ENCODE results near the gene CEP152. TPM values are rescaled to one million over a fixed set of nuclear protein-coding genes. Genes with fewer than 3 reads are reported as not detected.

Gene CEP152, protein sequence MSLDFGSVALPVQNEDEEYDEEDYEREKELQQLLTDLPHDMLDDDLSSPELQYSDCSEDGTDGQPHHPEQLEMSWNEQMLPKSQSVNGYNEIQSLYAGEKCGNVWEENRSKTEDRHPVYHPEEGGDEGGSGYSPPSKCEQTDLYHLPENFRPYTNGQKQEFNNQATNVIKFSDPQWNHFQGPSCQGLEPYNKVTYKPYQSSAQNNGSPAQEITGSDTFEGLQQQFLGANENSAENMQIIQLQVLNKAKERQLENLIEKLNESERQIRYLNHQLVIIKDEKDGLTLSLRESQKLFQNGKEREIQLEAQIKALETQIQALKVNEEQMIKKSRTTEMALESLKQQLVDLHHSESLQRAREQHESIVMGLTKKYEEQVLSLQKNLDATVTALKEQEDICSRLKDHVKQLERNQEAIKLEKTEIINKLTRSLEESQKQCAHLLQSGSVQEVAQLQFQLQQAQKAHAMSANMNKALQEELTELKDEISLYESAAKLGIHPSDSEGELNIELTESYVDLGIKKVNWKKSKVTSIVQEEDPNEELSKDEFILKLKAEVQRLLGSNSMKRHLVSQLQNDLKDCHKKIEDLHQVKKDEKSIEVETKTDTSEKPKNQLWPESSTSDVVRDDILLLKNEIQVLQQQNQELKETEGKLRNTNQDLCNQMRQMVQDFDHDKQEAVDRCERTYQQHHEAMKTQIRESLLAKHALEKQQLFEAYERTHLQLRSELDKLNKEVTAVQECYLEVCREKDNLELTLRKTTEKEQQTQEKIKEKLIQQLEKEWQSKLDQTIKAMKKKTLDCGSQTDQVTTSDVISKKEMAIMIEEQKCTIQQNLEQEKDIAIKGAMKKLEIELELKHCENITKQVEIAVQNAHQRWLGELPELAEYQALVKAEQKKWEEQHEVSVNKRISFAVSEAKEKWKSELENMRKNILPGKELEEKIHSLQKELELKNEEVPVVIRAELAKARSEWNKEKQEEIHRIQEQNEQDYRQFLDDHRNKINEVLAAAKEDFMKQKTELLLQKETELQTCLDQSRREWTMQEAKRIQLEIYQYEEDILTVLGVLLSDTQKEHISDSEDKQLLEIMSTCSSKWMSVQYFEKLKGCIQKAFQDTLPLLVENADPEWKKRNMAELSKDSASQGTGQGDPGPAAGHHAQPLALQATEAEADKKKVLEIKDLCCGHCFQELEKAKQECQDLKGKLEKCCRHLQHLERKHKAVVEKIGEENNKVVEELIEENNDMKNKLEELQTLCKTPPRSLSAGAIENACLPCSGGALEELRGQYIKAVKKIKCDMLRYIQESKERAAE (N-terminal part only)
- 4.2 and 4.9 TPM in 2 replicates for polyA plus RNA-seq (2013)

DNA sequence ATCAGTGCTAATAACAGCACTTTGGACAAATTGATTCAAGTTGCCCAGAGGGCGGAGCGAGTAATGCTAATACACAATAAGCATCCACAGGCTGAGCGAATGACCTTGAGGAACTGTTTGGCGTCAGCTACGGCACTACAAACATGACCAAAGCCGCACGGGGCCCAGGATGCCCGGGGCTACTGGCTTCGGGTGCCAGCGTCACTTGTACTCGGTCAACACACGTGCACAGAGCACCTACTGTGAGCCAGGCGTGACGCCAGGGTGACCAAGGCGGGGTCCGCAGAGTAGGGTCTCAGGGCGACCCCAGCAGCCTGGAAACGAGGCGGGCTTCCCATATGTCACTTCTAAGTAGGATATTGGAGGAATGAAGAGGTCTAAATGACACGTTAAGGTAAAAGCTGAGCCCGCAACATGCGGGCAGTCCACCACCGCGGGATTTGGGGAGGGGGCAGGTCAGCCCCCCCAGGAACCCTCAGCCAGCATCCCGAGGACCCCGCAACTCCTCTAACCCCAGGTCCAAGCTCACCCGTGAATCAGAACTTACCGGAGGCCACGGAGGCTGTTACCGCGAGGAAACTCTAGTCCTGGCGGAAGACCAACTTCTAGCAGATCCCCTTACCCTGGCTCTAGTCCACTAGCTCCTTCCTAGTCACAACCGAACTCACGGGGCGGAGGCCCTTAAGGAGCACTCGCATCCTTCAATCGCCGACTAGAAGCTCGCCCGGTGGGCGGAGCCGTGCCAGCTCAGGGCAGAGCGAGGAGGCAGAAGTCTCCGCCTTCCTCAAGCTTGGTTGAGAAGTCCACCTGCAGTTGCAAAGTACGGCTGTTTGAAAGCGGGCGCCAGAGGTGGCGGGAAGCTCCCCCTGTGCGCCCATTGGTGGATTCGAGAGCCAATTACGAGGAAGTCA lies at the start of gene CEP152:
TSS of gene CEP152 (minus strand) at position 656 of the 911 bp plus-strand sequence. CDS start 5,420 bp downstream, outside the sequence.
- Histone ChIP-seq H4K12ac (ENCODE audit: low read depth, low read length) (peak within 1 kb of the TSS; percentile 5), H2AK5ac (ENCODE audit: low read length) (no peak within 1 kb of the TSS), H2BK120ac (ENCODE audit: insufficient read depth, low read length, poor library complexity) (no peak within 1 kb of the TSS), H3K23ac (ENCODE audit: low read length) (no peak within 1 kb of the TSS), H4K91ac (ENCODE audit: low read depth, low read length) (peak within 1 kb of the TSS; percentile 15), H3K14ac (ENCODE audit: low read length) (peak within 1 kb of the TSS; percentile 7), H3K4ac (ENCODE audit: low read depth, low read length) (no peak within 1 kb of the TSS), H3K4me2 (ENCODE audit: low read length) (peak within 1 kb of the TSS; percentile 85), H2BK5ac (ENCODE audit: low read depth, low read length, poor library complexity) (no peak within 1 kb of the TSS), H3K9me3 (ENCODE audit: insufficient read depth, low read depth, low read length) (no peaks in the 10 kb centered on the region), H4K8ac (ENCODE audit: low read depth, low read length) (peak within 1 kb of the TSS; percentile 85), H3K79me2 (ENCODE audit: control insufficient read depth, insufficient read depth, low read length, poor library complexity) (no peaks in the 10 kb centered on the region), H3K4me1 (ENCODE audit: control insufficient read depth in 1 of 2, insufficient read depth in 2 of 2, low read length in 2 of 2) (no peaks in the 10 kb centered on the region), H3K79me1 (ENCODE audit: low read length) (peaks cover 3% of the 10 kb centered on the region), H3K36me3 (ENCODE audit: control insufficient read depth in 1 of 2, insufficient read depth in 2 of 2, low read length in 2 of 2) (no peaks in the 10 kb centered on the region), H2AFZ (ENCODE audit: insufficient read depth, low read length, poor library complexity) (peak within 1 kb of the TSS; percentile 68), H2BK12ac (ENCODE audit: low read length) (no peak within 1 kb of the TSS), H3K18ac (ENCODE audit: low read length) (peak within 1 kb of the TSS; percentile 4), H3K4me3 (ENCODE audit: low read depth, low read length) (peak within 1 kb of the TSS; percentile 82), H3K9ac (ENCODE audit: low read length) (peak within 1 kb of the TSS; percentile 66), H3K27me3 (ENCODE audit: insufficient read depth, low read length) (no peaks in the 10 kb centered on the region), H3K27ac (ENCODE audit: low read depth, low read length) (no peak within 1 kb of the TSS)
- no CpG with 5 or more reads among the region's 51 CpGs for WGBS (ENCODE audit: extremely low coverage, insufficient coverage, insufficient read length)
- DNase-seq = peak; percentile 100

DNA sequence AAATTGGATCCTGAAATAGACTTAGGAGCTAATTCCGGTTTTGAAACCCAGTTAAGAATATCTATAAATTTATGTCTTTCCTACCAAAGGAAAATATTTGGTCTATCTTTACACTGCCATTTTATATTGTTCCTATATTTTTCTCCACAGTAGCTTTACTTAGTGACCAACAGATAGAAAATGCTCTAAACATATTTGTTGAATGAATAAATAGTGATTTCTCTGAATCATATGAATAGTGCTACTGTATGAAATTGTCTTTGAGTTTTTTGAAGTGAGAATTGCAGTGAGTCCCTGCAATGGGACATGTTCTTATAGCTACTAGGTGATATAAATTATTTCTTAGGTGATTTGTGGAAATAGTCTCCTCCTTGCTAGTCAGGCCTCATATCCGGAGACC lies 48.6 kb upstream of the CEP152 start:
- no peak overlapping the region for H4K91ac ChIP-seq (ENCODE audit: low read depth, low read length)
- H3K27me3 ChIP-seq (ENCODE audit: insufficient read depth, low read length) = no peaks in the 10 kb centered on the region
- no peaks in the 10 kb centered on the region for H3K9me3 ChIP-seq (ENCODE audit: insufficient read depth, low read depth, low read length)
- no peaks in the 10 kb centered on the region for H3K79me2 ChIP-seq (ENCODE audit: control insufficient read depth, insufficient read depth, low read length, poor library complexity)
- H3K9ac ChIP-seq (ENCODE audit: low read length) = no peak overlapping the region
- H4K8ac ChIP-seq (ENCODE audit: low read depth, low read length) = no peak overlapping the region
- WGBS (ENCODE audit: extremely low coverage, insufficient coverage, insufficient read length) = no CpG with 5 or more reads among the region's 2 CpGs
- H3K4me1 ChIP-seq (ENCODE audit: control insufficient read depth in 1 of 2, insufficient read depth in 2 of 2, low read length in 2 of 2) = peaks cover 0 to 4% of the 10 kb centered on the region in 2 experiments
- no peak overlapping the region for H4K12ac ChIP-seq (ENCODE audit: low read depth, low read length)
- no peaks in the 10 kb centered on the region for H3K79me1 ChIP-seq (ENCODE audit: low read length)
- H3K14ac ChIP-seq (ENCODE audit: low read length) = no peak overlapping the region
- H3K4me3 ChIP-seq (ENCODE audit: low read depth, low read length) = no peak overlapping the region
- H2AFZ ChIP-seq (ENCODE audit: insufficient read depth, low read length, poor library complexity) = no peak overlapping the region
- no peak overlapping the region for H3K23ac ChIP-seq (ENCODE audit: low read length)
- no peak overlapping the region for H3K4ac ChIP-seq (ENCODE audit: low read depth, low read length)
- no peak overlapping the region for H2BK12ac ChIP-seq (ENCODE audit: low read length)
- H3K18ac ChIP-seq (ENCODE audit: low read length) = no peak overlapping the region
- no peak overlapping the region for H2AK5ac ChIP-seq (ENCODE audit: low read length)
- no peaks in the 10 kb centered on the region for H3K36me3 ChIP-seq (ENCODE audit: control insufficient read depth in 1 of 2, insufficient read depth in 2 of 2, low read length in 2 of 2)
- DNase-seq = no peak
- no peak overlapping the region for H2BK120ac ChIP-seq (ENCODE audit: insufficient read depth, low read length, poor library complexity)
- H3K4me2 ChIP-seq (ENCODE audit: low read length) = no peak overlapping the region
- H3K27ac ChIP-seq (ENCODE audit: low read depth, low read length) = no peak overlapping the region
- no peak overlapping the region for H2BK5ac ChIP-seq (ENCODE audit: low read depth, low read length, poor library complexity)

DNA sequence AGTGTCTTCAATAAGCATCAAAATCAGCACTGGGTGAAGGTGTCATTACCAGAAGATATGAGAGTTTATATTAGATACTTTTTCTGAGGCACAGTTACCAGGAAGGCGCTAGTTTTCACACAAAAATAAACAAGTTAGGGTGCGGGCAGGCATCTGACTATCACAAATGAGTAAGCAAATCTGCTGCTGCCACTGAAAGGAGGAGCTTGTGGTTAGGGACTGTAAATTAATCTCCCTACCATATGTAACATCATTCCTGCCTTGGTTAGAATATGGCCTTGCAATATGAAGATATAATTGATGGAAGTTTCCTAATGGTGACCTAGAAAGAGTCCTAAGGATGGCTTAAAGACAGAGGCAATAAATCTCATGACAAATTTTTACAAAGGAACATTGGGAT lies 47.5 kb upstream of the CEP152 start:
- no peaks in the 10 kb centered on the region for H3K9me3 ChIP-seq (ENCODE audit: insufficient read depth, low read depth, low read length)
- no peak overlapping the region for H2BK5ac ChIP-seq (ENCODE audit: low read depth, low read length, poor library complexity)
- no peaks in the 10 kb centered on the region for H3K79me1 ChIP-seq (ENCODE audit: low read length)
- H4K8ac ChIP-seq (ENCODE audit: low read depth, low read length) = no peak overlapping the region
- no peak overlapping the region for H3K27ac ChIP-seq (ENCODE audit: low read depth, low read length)
- no peak overlapping the region for H4K12ac ChIP-seq (ENCODE audit: low read depth, low read length)
- H3K79me2 ChIP-seq (ENCODE audit: control insufficient read depth, insufficient read depth, low read length, poor library complexity) = no peaks in the 10 kb centered on the region
- H3K9ac ChIP-seq (ENCODE audit: low read length) = no peak overlapping the region
- H3K18ac ChIP-seq (ENCODE audit: low read length) = no peak overlapping the region
- H3K4me3 ChIP-seq (ENCODE audit: low read depth, low read length) = no peak overlapping the region
- no peak overlapping the region for H3K23ac ChIP-seq (ENCODE audit: low read length)
- H3K27me3 ChIP-seq (ENCODE audit: insufficient read depth, low read length) = no peaks in the 10 kb centered on the region
- DNase-seq = no peak
- no peaks in the 10 kb centered on the region for H3K36me3 ChIP-seq (ENCODE audit: control insufficient read depth in 1 of 2, insufficient read depth in 2 of 2, low read length in 2 of 2)
- H4K91ac ChIP-seq (ENCODE audit: low read depth, low read length) = no peak overlapping the region
- H3K4me2 ChIP-seq (ENCODE audit: low read length) = no peak overlapping the region
- no peak overlapping the region for H2BK12ac ChIP-seq (ENCODE audit: low read length)
- H3K4me1 ChIP-seq (ENCODE audit: control insufficient read depth in 1 of 2, insufficient read depth in 2 of 2, low read length in 2 of 2) = peaks cover 0 to 4% of the 10 kb centered on the region in 2 experiments
- H3K4ac ChIP-seq (ENCODE audit: low read depth, low read length) = no peak overlapping the region
- no CpG with 5 or more reads among the region's 2 CpGs for WGBS (ENCODE audit: extremely low coverage, insufficient coverage, insufficient read length)
- H3K14ac ChIP-seq (ENCODE audit: low read length) = no peak overlapping the region
- no peak overlapping the region for H2AFZ ChIP-seq (ENCODE audit: insufficient read depth, low read length, poor library complexity)
- H2BK120ac ChIP-seq (ENCODE audit: insufficient read depth, low read length, poor library complexity) = no peak overlapping the region
- H2AK5ac ChIP-seq (ENCODE audit: low read length) = no peak overlapping the region

Data from trophoblast cell (in vitro differentiated cells and primary cell).